SU-DHL-6 (cell line): ENCODE data around the gene RSPO1.
A peak's percentile ranks its signal among the peaks of the same experiment; 100 is the strongest.

ENCODE experiments used
- H2AFZ ChIP-seq: fragments of 200-600 bp; sonication (generic); 2 replicates; pipeline ENCODE4 v1.6.1; 2014; ENCODE audit warnings: low read depth, mild to moderate bottlenecking, moderate library complexity, mixed read lengths, antibody characterized with exemption, low read length; ENCODE audit not compliant: severe bottlenecking
- H3F3A ChIP-seq: fragments of 200-600 bp; shearing (Covaris generic); 2 replicates; pipeline ENCODE4 v1.6.0; 2016; ENCODE audit warnings: antibody characterized with exemption, mild to moderate bottlenecking; ENCODE audit not compliant: insufficient read depth
- H3K27ac ChIP-seq: fragments of 200-600 bp; sonication (generic); 2 replicates; pipeline ENCODE4 v1.5.1; 2016; ENCODE audit warnings: low read depth, mild to moderate bottlenecking, low read length, moderate library complexity, mixed read lengths
- H3K27me3 ChIP-seq: fragments of 200-600 bp; sonication (generic), shearing (Covaris generic); 2 replicates; pipeline ENCODE4 v1.6.0; 2014; ENCODE audit warnings: mild to moderate bottlenecking, low read length
- H3K36me3 ChIP-seq: fragments of 200-600 bp; sonication (generic); 2 replicates; pipeline ENCODE4 v1.6.1; 2014; ENCODE audit warnings: mild to moderate bottlenecking, low read length, mixed read lengths
- H3K4me2 ChIP-seq: fragments of 300-600, 200-600 bp; shearing (Covaris generic), sonication (generic); 2 replicates; pipeline ENCODE4 v1.6.0; 2014; ENCODE audit warnings: low read length, low read depth, mild to moderate bottlenecking; ENCODE audit not compliant: poor library complexity, severe bottlenecking
- H3K4me3 ChIP-seq: fragments of 200-600 bp; sonication (generic); 2 replicates; pipeline ENCODE4 v1.5.1; 2014; ENCODE audit warnings: antibody characterized with exemption, low read length, mild to moderate bottlenecking, mixed read lengths; ENCODE audit not compliant: insufficient read depth, poor library complexity, severe bottlenecking
- H3K79me2 ChIP-seq: fragments of 200-600 bp; sonication (generic); 2 replicates; pipeline ENCODE4 v1.6.1; 2014; ENCODE audit warnings: mild to moderate bottlenecking, low read length, moderate library complexity; ENCODE audit not compliant: insufficient read depth
- H3K9ac ChIP-seq: fragments of 200-600 bp; sonication (generic); 2 replicates; pipeline ENCODE4 v1.7.0; 2014; ENCODE audit warnings: mild to moderate bottlenecking, low read length
- H3K9me2 ChIP-seq: fragments of 200-600 bp; sonication (generic); replicated peaks from 2 replicates; pipeline ENCODE4 v1.6.1; 2014; ENCODE audit warnings: low read length; ENCODE audit not compliant: insufficient read depth
- H3K9me3 ChIP-seq: fragments of 200-600 bp; sonication (generic); 2 replicates; pipeline ENCODE4 v1.6.1; 2014; ENCODE audit warnings: low read length, mixed read lengths; ENCODE audit not compliant: insufficient read depth
- H4K20me1 ChIP-seq: fragments of 200-600 bp; sonication (generic); 2 replicates; pipeline ENCODE4 v1.6.1; 2014; ENCODE audit warnings: low read depth, mild to moderate bottlenecking, antibody characterized with exemption, low read length, moderate library complexity, mixed read lengths
- EZH2phosphoT487 ChIP-seq: fragments of 200-600 bp; sonication (generic), shearing (Covaris generic); conservative IDR thresholded peaks from 2 replicates; pipeline ENCODE4 v1.6.1; 2018; ENCODE audit warnings: mild to moderate bottlenecking, antibody characterized with exemption, low read length, moderate library complexity, mixed read lengths
- TF ChIP-seq, protein P1 (sequence below): fragments of 200-600 bp; sonication (generic); IDR thresholded peaks from one replicate; pipeline ENCODE4 v1.5.1; 2017; ENCODE audit warnings: antibody characterized with exemption, mild to moderate bottlenecking, low read length, moderate library complexity; ENCODE audit not compliant: insufficient read depth, poor library complexity, severe bottlenecking

Gene RSPO1

DNA sequence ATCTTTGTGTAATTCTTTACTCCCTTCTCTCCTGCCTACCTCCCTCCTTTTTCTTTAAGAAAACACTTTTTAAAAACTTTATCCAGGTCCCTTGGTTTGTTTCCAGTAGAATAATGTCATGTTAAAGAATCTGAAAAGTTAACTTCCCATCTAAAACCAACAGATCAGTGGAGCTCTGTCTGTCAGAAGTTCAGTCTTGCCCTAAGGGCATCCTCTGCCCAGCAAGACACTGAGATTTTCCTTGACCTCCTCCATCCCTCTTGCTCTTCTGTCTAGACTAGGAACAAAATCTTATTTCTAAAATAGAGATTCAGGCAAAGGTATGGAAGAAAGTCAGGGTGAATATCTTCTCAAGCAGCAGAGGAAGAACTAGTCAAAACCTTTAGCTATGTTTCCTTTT, 33.3 kb downstream of the RSPO1 start:
- no peaks in the 10 kb centered on the region for H3K79me2 ChIP-seq
- no peak overlapping the region for H2AFZ ChIP-seq
- H3K4me2 ChIP-seq = no peak overlapping the region
- H4K20me1 ChIP-seq = no peaks in the 10 kb centered on the region
- no peaks in the 10 kb centered on the region for H3F3A ChIP-seq
- H3K9ac ChIP-seq = no peak overlapping the region
- H3K27me3 ChIP-seq = no peaks in the 10 kb centered on the region
- H3K36me3 ChIP-seq = no peaks in the 10 kb centered on the region
- no peak overlapping the region for H3K27ac ChIP-seq
- TF ChIP-seq, protein P1, sequence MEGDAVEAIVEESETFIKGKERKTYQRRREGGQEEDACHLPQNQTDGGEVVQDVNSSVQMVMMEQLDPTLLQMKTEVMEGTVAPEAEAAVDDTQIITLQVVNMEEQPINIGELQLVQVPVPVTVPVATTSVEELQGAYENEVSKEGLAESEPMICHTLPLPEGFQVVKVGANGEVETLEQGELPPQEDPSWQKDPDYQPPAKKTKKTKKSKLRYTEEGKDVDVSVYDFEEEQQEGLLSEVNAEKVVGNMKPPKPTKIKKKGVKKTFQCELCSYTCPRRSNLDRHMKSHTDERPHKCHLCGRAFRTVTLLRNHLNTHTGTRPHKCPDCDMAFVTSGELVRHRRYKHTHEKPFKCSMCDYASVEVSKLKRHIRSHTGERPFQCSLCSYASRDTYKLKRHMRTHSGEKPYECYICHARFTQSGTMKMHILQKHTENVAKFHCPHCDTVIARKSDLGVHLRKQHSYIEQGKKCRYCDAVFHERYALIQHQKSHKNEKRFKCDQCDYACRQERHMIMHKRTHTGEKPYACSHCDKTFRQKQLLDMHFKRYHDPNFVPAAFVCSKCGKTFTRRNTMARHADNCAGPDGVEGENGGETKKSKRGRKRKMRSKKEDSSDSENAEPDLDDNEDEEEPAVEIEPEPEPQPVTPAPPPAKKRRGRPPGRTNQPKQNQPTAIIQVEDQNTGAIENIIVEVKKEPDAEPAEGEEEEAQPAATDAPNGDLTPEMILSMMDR = no peak
- no peak for TF ChIP-seq EZH2phosphoT487
- no peaks in the 10 kb centered on the region for H3K9me3 ChIP-seq
- no peak overlapping the region for H3K4me3 ChIP-seq
- no peaks in the 10 kb centered on the region for H3K9me2 ChIP-seq

- Histone ChIP-seq H3K9me2 (no peaks in the 10 kb centered on the region), H4K20me1 (no peaks in the 10 kb centered on the region), H3K79me2 (peaks cover 8% of the 10 kb centered on the region), H3K27me3 (no peaks in the 10 kb centered on the region), H3F3A (no peaks in the 10 kb centered on the region), H3K36me3 (no peaks in the 10 kb centered on the region), H2AFZ (no peak overlapping the region), H3K4me2 (no peak overlapping the region), H3K9ac (no peak overlapping the region), H3K27ac (no peak overlapping the region), H3K4me3 (no peak overlapping the region), H3K9me3 (no peaks in the 10 kb centered on the region)
- TF ChIP-seq, protein P1 = no peak
- TF ChIP-seq EZH2phosphoT487 = no peak
Observed at GRCh38 chr1:37599940-37600339, 34.8 kb downstream of the RSPO1 start.

GRCh38 chr1:37596182-37596667, 38.5 kb downstream of the RSPO1 start:
- no peaks in the 10 kb centered on the region for H3K9me3 ChIP-seq
- H3K9me2 ChIP-seq = no peaks in the 10 kb centered on the region
- no peaks in the 10 kb centered on the region for H3F3A ChIP-seq
- peaks cover 14% of the 10 kb centered on the region; the same call in 1 of the 2 replicates for H3K36me3 ChIP-seq
- peak overlapping the region; percentile 88 for H2AFZ ChIP-seq
- peak overlapping the region; percentile 82 for H3K4me2 ChIP-seq
- H4K20me1 ChIP-seq = peaks cover 6% of the 10 kb centered on the region; the same call in 1 of the 2 replicates
- H3K9ac ChIP-seq = peak overlapping the region; percentile 84
- no peaks in the 10 kb centered on the region for H3K27me3 ChIP-seq
- H3K27ac ChIP-seq = no peak overlapping the region
- H3K4me3 ChIP-seq = peak overlapping the region; percentile 97
- TF ChIP-seq, protein P1 = no peak
- H3K79me2 ChIP-seq = peaks cover 36% of the 10 kb centered on the region
